Measurements from ENCODE around the gene GNG7. TPM values are rescaled to one million over a fixed set of nuclear protein-coding genes. Genes with fewer than 3 reads are reported as not detected.

The GNG7 gene
- total RNA-seq, 1 experiment from 2014 or later, result 9.6 TPM

DNA sequence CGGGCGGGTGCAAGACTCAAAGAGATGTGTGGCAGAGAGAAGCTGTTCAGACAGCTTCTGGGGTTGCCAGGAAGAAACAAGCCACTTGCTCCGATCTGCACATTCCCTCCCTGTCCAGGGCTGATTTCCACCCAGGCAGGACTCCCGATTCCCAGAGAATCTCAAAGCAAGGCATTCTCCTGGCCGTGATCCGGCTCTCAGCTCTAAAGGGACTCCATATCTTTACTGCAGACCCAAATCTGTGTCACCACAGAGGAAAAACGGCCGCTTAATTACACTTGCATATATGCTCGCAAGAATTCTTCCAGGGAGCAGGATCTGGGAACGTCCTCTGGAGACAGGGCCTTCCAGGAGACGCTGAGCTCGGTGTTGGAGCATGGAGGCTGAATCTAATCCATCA, 25.7 kb downstream of the GNG7 start (continued):
- TF ChIP-seq ATF6 (CRISPR knock-in tag; IDR thresholded peaks at IDR 0.05) (no peak), NFYB (CRISPR knock-in tag; conservative IDR thresholded peaks at IDR 0.05; ENCODE audit: low read depth) (no peak), FOXK1 (CRISPR knock-in tag; IDR thresholded peaks at IDR 0.05) (no peak), ZNF671 (CRISPR knock-in tag; IDR thresholded peaks at IDR 0.05) (no peak)
- TF ChIP-seq, protein P1, sequence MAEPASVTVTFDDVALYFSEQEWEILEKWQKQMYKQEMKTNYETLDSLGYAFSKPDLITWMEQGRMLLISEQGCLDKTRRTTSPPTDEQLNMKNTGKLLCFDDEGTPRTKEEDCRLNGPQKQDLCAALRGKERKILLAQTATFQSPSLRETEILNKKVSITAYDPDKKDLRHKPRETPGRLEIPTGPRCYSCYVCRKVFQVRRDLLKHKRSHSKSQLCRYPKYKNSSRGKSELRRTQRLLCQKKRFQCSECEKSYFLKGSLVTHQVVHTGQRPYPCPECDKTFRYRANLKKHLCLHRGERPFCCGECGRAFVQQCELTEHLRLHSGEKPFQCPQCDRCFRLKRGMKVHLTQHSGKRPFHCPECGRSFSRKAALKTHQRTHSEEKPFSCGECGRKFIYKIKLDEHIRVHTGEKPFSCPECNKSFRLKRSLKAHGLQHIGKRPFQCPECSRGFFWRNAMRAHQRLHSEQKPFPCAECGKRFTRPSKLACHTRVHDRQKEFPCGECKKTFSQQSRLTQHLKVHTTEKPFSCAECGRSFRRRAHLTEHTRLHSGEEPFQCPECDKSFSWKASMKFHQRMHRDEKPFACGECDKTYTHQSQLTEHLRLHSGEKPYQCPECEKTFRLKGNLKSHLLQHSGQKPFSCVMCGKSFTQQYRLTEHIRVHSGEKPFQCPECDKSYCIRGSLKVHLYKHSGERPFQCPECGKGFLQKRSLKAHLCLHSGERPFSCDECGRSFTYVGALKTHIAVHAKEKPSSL (CRISPR knock-in tag; conservative IDR thresholded peaks at IDR 0.05), result no peak
- TF ChIP-seq, protein P2, sequence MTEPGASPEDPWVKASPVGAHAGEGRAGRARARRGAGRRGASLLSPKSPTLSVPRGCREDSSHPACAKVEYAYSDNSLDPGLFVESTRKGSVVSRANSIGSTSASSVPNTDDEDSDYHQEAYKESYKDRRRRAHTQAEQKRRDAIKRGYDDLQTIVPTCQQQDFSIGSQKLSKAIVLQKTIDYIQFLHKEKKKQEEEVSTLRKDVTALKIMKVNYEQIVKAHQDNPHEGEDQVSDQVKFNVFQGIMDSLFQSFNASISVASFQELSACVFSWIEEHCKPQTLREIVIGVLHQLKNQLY (CRISPR knock-in tag; IDR thresholded peaks at IDR 0.05), result no peak

DNA sequence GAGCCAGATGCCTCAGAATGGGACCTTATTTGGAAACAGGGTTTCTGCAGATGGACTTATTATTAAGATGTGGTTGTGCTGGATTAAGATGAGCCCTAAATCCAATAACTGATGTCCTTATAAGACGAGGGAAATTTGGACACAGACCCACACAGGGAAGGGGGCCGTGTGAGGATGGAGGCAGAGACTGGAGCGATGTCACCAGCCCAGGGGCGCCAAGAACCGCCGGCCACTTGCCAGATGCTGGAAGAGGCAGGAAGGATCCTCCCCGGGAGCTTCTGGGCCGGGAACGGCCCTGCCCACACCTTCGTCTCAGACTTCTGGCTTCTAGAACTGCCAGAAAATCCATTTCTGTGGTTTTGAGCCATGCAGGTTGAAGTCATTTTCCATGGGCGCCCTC, 26.6 kb downstream of the GNG7 start:
- Mint-ChIP-seq H3K4me3 (no peak overlapping the region), H3K9me3 (peaks cover 6% of the 10 kb centered on the region), H3K27ac (no peak overlapping the region), H3K27me3 (ENCODE audit: low read depth) (no peaks in the 10 kb centered on the region), H3K36me3 (no peaks in the 10 kb centered on the region), H3K4me1 (peaks cover 15% of the 10 kb centered on the region)
- ATAC-seq (no peak; the same call in 1 of the 2 replicates), DNase-seq (ENCODE audit: low spot score) (no peak)
- ChIA-PET POLR2A (no interaction called here), CTCF (interaction anchor here (0.6 to 1.6 kb wide), 5 partner anchors 14 to 212 kb away, joined by 3 to 7 read pairs (median 5); partner anchors contain the start of gene GNG7)
- TF ChIP-seq ZNF512 (CRISPR knock-in tag; IDR thresholded peaks at IDR 0.05; ENCODE audit: borderline replicate concordance), result no peak
- no peak for TF ChIP-seq RORB (CRISPR knock-in tag; IDR thresholded peaks at IDR 0.05)
- no peak for TF ChIP-seq MXD4 (CRISPR knock-in tag; IDR thresholded peaks at IDR 0.05; ENCODE audit: borderline replicate concordance)
- TF ChIP-seq, protein P3, sequence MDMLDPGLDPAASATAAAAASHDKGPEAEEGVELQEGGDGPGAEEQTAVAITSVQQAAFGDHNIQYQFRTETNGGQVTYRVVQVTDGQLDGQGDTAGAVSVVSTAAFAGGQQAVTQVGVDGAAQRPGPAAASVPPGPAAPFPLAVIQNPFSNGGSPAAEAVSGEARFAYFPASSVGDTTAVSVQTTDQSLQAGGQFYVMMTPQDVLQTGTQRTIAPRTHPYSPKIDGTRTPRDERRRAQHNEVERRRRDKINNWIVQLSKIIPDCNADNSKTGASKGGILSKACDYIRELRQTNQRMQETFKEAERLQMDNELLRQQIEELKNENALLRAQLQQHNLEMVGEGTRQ (CRISPR knock-in tag; IDR thresholded peaks at IDR 0.05), result no peak
- TF ChIP-seq ATF6 (CRISPR knock-in tag; IDR thresholded peaks at IDR 0.05), result no peak
- TF ChIP-seq GABPB1 (CRISPR knock-in tag; IDR thresholded peaks at IDR 0.05), result no peak
- TF ChIP-seq, protein P4, sequence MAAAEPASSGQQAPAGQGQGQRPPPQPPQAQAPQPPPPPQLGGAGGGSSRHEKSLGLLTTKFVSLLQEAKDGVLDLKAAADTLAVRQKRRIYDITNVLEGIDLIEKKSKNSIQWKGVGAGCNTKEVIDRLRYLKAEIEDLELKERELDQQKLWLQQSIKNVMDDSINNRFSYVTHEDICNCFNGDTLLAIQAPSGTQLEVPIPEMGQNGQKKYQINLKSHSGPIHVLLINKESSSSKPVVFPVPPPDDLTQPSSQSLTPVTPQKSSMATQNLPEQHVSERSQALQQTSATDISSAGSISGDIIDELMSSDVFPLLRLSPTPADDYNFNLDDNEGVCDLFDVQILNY (CRISPR knock-in tag; IDR thresholded peaks at IDR 0.05), result no peak
- no peak for TF ChIP-seq ZNF138 (CRISPR knock-in tag; conservative IDR thresholded peaks at IDR 0.05)
- TF ChIP-seq ZNF416 (CRISPR knock-in tag; IDR thresholded peaks at IDR 0.05), result no peak
- TF ChIP-seq KAT7 (CRISPR knock-in tag; IDR thresholded peaks at IDR 0.05; ENCODE audit: borderline replicate concordance), result no peak
- no peak for TF ChIP-seq FOXJ3 (CRISPR knock-in tag; IDR thresholded peaks at IDR 0.05; ENCODE audit: borderline replicate concordance)
- no peak for TF ChIP-seq SP1 (CRISPR knock-in tag; conservative IDR thresholded peaks at IDR 0.05)
- no peak for TF ChIP-seq AFF4 (CRISPR knock-in tag; IDR thresholded peaks at IDR 0.05; ENCODE audit: borderline replicate concordance)

Data from WTC11 (cell line).